Fibroblast of skin of left quadriceps (primary cell): ENCODE results near the gene FBXO22.
"Not testable (repeated sequence)": the region's sequence is repeated elsewhere in the genome, so short reads cannot be mapped to it uniquely, and the experiment has no call there.

Experiments used
- DNase-seq, 2 experiments: peaks; one replicate each; pipeline ENCODE4 v3.0.0-alpha.2; 2013; ENCODE audit warnings: low read depth in 2 of 2

The FBXO22 gene

GRCh38 chr15:75981149-75981815, 77.6 kb downstream of the FBXO22 start:
- no peak for DNase-seq

- DNase-seq = no peak
Observed at GRCh38 chr15:75982468-75982867, 78.8 kb downstream of the FBXO22 start.

GRCh38 chr15:75984706-75985105, 81.0 kb downstream of the FBXO22 start:
- DNase-seq = not testable (repeated sequence)

- no peak for DNase-seq
Observed at GRCh38 chr15:75985971-75986370, 82.3 kb downstream of the FBXO22 start.

- DNase-seq = peak; percentile 27 to 28
Observed at GRCh38 chr15:75989045-75989444, 85.4 kb downstream of the FBXO22 start.

- DNase-seq = no peak
Observed at GRCh38 chr15:75989875-75990274, 86.2 kb downstream of the FBXO22 start.
